UCSD-AML1 (cell line): ENCODE measurements around the gene CHRND.

ENCODE experiments used
- DNase-seq: peaks from one replicate; lab custom pipeline; 2025; ENCODE audit not compliant: unreplicated experiment; lab: John Stamatoyannopoulos, UW

Gene CHRND

DNA sequence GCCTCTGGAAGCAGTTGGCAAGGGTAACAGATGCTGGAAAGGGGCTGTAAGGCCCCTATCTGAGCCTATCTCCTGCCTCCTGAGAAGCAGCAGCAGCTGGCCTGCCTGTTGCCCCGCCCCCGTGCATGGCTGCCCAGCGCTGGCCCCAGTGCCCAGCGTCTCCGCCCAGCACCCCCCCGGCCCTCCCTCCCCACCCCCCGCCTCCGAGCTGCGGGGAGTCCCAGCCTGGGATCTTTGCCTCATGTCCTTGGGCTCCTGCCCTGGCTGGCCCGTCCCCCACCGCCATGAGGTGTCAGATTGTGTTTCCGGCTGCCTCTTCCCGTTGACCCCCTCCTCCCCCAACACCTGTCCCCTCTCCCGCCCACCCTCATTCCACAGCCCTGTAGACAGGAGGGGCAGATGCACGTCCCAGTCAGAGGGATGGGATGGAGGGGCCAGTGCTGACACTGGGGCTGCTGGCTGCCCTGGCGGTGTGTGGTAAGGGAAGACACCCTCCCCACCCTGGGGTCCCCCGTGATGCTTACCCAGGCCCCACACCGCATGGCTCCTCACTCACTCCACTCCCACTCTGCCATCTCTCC lies at the start of gene CHRND:
CHRND (plus strand) TSS at position 370 of the 581 bp plus-strand sequence; CDS start at position 426, 56 bp downstream.
- DNase-seq = no peak

DNA sequence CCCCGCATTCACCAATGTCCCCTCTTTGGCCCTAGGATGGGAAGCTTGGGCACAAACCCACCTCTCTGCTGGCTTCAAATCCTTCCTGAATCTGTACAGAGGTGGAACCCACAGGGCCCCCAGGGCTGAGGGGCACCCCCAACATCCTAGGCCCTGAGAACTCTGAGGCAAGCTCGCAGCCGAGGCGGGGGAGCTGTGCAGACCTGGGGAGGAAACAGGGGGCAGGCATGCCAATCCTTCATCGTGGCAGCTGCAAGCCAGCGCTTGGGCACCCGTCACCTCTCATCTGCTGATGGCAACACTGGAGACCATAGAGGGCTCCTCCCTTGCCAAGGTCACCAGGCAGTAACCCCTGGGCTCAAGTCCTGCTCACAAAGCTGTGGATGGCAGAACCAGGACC lies 49.2 kb upstream of the CHRND start:
- DNase-seq = no peak

DNA sequence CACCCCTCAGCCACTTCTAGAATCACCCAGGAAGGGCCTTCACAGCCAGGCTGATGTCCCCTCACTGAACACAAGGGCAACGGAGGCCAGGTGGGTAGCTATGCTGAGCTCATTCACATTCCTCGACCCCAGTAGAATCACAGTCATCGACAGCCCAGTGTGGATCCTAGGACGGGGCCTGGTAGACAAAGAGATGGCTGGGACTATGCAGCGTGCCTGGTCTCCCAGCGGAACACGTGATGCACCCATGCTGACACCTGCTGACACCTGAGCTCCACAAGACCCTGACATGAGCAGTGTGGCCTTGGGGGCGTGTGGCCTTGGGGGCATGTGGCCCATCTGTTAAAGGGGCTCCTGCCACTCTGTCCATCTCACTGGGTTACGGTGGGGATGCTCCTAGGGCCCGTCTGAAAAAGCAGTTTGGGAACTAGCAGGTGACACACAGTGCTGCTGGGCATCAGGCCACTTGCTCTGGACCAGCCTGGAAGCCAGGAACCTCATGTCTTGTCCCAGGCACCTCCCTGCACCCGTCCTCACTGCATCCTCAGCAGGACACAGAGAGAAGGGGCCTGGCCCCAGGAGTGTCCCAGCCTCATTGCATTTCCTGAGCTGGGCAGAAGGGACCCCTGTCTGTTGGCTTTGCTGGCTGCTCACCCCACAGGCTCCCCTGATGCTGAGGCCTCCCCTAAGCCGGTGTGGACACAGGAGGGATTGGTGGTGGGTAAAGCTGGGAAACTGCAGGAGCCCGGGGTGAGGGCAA lies 48.0 kb upstream of the CHRND start:
- DNase-seq = no peak

DNA sequence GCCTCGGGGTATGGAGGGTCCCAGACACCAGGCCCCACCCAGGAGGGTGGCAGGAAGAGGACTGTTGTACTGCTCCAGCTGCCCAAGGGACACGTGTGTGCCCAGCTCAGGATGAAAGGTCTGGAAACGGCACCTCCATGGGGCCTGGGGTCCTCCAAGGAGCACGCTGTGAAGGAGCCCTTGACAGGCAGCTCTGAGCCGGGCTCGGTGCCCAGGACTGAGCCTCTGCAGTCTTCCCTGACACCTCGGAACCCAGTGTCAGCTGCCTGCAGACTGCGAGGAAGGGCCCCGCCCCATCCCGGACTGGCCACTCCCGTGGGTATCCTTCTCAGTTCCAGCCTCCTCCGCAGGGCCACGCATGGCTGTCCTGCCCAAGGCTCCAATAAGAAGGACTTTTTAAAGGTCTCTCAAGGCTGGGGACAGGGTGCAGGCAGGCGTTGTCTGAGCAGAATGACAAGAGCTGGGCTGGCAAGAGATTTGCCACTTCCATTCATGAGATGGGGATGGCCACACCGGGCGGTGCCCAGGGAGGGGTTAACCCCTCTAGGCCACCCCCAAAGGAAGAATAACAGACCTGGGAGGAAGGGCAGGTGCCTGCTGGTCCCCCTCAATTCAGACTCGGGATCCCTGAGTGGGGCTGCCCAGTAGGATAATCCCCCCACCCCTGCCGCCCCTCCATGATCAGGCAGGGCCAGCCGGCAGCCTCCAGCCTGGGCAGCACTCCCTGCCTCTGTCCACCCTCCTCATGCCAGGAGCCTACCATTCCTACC lies 47.2 kb upstream of the CHRND start:
- no peak for DNase-seq

DNA sequence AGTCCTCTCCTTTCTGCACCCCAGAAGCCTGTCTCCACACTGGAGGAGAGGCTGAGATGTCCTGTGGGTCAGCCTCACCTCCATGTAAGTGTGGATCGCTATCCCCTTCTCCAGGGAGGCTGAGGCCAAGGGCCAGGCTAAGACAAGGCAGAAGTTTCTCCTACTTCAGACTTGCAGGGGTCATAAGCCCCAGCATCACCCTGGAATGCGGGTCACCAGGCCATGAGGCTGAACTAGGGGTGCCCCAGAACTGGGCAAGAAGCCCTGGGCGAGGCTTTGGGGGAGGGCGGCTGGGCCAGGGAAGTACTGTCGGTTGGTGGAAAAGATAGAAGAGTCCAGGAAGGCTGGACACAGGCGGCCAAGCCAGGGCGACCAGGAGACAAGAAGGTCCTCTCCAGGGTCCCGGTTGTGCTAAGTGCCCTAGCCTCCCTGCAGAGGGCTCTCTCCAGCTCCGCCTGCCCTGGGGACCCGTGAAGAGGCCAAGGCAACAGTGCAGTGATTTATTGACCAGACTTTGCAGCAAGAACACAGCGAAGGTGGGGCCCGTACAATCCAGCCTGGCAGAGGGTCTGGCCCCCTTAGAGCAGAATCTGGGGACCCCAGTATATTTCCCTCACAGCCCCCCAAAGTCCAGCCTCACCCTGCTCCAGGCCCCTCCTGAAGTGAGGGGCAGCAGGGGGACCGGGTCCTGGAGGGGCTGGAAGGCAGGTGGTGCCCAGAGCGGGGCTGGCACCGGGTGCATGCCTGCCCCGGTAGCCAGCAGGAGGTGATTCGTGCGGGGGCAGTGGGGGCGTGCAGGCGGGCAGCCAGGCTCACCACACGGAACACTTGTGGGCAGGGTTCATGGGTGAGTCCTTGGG lies 46.4 kb upstream of the CHRND start:
- DNase-seq = no peak

DNA sequence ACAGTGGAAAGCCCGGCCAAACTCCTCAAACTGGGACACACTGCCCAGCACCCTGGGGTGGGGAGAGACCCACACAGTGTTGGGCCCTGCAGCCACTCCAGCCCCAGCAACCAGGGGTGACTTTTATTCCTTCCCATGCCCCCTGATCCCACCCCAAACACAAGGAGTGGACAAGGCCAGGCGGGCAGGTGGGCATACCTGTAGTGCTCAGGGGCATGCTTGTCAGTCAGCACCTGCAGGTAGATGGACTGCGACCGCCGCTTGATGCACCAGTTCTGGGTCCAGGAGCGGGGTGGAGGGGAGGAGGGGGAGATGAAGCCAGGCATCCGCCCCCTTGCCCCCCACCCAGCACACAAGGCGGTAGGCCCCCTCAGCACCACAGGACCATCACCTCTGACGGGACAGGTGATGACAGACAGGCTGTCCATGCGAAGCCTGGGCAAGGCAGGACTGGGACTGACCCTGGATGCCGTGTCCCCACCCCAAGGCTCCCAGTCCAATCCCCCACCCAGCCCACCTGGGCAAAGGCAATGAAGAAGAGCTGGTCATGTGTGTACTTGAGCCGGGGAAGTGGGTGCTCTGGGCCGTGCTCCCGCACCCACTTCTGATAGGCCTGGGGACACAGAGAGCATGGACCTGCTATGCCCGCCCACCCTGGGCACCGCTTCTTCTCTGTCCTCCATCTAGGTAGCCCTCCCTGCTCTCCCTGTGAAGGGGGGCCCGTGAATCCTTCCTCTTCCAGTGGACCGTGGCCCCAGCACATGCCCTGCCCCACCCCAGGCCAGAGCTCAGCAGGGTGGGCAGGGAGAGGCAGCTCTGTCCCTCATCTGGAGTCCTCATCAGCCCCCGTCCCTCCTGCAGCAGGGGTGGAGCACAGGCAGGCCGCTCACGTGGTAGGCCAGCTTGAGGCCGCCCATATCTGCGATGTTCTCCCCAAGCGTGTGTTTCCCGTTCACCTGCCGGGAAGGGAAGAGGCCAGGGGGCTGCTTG lies 45.5 kb upstream of the CHRND start:
- no peak for DNase-seq

DNA sequence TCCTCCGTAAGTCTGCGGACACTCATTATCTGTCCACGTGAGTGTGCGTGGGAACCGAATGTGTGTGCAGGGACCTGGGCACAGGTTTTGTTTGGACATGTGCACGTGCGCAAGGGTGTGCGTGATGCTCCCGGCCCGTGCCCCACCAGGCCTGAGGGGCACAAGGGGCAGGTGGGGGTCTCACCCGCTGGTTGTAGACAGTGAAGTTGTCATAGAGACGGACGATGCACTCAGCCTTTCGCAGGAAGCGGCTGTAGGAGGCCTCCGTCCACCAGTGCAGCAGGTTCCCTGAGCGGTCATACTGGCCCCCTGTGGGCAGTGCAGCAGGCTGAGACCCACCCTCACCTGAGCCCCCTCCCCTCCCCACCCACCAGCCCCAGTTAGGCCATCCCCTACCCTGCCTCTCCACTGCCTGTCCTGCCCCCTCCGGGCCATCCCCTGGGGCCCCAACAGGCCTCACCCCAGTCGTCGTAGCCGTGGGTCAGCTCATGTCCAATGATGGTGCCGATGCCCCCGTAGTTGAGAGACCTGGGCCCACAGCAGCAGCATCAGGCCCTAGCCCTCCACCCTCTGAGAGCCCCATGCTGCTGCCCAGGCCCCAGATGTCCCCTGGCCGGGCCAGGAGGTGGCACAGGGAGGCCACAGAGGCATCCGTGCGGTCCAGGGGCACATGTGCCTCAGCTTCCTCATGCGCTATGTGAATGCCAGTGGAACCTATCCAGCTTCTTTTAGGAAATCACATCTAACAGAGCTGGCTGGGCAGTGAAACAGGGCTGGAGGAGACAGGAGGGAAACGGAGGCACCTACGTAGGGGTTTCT lies 44.4 kb upstream of the CHRND start:
- no peak for DNase-seq

DNA sequence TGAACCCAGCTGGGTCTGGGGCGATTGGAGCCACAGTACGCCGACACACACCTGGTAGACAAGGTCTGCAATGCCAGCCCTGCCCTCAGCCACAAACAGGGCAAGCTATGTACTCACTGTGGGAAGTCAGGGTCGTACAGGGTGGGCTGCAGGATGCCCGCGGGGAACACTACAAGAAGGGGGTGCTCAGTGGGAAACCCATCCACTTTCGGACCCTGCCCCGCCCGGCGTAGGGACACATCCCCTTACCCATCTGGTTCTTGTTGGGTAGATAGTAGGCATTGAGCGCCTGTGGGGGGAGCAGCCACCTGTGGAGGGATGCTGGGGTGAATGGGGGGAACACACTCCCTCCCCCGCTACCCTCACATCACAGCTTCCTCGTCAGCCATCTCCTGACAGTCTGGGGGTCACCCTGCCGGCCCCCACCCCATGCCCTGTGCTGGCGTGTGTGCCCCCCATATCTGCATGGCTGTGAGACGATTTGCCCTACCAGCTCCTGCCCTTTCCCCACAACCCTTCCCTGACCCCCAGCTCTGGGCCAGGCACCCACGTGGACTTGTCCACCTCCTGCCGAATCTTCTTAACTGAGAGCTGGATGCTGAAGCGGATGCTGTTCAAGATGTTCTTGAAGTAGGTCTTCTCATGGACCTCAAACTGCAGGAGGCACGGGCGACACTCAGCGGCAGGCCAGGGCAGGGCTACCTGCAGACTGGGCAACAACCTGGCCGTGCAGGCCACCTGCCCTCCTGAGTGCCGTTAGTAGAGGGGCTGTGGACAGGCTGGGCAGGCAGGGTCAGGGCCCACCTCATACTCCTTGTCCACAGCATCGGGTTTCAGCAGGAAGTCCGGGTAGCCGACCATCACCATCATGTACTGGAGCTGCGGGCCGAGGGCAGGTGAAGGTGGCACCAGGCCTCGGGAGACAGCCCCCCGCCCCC lies 43.4 kb upstream of the CHRND start:
- no peak for DNase-seq

DNA sequence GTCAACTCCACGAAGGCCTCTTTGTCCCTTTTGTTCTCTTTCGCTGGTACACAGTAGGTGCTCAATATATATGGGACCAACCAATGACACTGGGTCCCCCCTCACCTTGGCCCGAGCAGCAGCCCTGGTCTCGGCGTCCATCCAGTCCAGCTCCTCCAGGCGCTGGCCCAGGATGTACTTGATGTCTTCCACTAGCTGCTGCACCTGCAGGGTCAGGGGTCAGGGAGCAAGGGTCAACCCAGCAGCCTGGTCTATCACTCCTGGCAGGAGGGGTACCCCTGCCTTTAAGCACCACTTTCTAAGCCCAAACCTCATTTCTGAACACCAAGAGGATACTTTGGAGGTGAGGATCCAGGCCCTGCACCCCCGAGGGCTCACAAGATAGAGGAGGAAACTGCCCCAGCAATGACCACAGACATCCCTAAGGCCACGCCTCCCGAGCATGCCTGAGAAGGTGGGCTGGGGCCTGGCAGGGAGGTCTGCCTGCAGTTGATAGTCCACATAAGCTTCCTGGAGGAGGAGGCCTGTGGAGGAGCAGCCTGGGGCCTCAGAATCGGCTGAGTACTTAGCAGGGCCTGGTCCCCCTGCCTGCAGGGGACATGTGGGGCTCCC lies 42.5 kb upstream of the CHRND start:
- DNase-seq = no peak

DNA sequence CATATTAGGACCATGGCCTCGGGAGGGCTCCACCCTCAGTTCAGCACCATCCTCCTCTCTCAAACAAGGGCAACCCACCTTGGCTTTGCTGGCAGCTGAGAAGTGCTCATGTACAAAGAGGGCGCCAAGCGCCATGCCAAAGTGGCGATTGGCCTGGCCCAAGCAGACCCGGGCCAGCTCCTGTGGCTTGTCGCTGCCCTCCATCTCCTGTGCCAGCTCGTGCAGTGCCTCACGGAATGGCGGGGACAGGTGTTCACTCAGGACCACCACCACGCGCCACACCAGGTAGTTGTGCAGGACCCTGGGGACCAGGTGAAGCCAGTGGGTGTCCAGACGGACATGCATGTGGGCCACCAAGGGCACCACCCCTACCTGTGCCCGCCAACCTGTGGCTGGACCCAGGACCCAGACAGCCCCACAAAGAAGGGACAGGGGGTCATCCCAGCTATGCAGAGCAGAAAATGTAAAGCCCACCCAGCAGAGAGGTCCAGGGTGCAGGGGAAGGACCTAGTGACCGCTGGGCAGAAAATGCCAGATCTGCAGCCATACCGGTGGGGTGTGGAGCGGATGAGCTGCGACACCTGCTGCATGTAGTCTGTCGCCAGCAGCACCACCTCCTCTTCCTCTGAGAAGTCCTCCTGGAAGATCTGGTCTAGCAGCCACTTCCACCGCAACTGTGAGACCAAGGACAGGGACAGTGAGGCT lies 41.9 kb upstream of the CHRND start:
- no peak for DNase-seq

DNA sequence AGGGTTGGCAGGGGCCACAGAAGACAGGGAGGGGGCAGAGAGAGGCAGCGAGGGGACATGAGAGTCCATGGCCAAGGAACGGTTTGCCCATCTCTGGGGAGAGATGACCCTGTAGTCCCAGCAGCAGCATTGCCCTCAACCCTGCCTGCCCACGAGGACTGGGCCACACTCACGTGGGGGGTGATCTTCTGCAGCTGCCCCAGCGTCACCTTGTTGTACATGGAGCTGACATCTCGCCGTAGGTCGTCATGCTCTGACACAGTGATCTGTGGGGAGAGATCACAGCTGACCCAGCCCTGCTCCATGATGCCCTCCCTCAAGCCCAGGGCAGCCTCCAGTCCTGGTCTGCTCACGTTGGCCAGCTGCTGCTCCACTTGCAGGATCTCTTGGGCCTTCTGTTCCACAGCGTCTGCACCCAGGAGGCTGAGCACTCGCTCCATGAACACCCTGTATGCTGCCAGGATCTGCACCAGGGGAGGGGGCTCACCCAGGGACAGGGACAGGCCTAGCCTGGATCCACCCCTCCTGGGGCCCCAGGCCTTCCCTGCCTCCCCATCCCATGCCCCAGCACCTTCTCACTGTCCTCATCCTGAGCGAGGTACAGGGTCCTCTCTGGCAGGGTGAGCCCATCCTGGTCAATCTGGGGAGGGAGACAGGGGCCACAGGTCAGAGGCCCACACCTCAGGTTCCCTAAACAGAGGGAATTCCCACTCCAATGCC lies 41.2 kb upstream of the CHRND start:
- DNase-seq = no peak

DNA sequence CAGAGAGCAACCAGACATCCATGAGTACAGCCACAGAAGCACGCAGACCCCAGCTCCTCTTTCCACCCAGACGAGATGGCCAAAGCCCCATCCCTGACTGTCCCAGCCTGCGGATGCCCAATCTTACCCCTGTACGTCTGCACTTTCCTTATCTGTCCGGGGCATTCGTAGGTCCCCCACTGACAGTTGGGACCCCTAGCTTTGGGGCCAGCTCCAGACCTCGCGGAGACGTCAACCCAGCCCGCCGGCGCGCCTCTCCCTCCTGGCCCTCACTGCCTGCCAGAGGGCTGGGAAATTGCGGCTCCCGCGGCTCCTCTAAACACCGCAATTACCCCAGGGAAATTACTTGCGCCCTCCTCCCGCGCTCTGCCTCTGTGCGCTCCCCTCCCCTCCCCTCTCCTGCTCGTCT lies 40.6 kb upstream of the CHRND start:
- DNase-seq = no peak

DNA sequence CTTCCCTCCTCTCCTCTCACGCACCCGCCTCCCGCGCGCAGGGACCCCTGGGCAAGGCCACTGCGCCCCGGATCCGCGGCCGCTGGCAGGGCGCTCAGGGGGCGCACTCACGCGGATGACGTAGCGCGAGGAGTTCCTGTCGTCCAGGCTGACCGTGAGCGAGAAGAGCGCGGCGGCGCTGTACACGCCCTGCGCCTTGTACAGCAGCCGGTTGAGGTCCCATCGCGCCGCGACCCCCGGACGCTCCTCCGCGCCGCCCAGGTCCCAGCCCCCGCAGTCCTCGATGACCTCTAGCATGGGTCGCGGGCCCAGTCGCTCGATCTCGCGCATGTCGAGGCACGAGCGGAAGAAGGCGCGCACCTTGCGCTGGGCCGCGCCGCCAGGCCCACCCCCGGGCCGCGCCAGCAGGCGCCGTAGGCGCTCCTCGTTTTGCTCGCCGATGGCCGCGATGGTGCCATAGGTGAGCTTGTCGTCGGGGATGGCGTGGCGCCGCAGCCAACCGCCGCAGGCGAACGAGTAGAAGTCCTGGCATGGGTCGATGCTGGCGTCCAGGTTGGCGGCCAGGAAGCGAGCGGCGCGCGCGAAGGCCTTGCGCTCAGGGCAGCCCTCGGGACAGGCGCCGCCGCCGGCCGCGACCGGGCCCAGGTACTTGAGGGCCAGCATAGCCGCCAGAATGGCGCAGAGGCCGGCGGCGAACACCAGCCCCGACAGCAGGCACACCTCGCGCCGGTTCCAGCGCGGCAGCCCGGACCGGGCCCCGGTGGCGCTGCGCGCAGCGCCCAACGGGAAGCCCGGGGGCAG lies 40.0 kb upstream of the CHRND start:
- no peak for DNase-seq

DNA sequence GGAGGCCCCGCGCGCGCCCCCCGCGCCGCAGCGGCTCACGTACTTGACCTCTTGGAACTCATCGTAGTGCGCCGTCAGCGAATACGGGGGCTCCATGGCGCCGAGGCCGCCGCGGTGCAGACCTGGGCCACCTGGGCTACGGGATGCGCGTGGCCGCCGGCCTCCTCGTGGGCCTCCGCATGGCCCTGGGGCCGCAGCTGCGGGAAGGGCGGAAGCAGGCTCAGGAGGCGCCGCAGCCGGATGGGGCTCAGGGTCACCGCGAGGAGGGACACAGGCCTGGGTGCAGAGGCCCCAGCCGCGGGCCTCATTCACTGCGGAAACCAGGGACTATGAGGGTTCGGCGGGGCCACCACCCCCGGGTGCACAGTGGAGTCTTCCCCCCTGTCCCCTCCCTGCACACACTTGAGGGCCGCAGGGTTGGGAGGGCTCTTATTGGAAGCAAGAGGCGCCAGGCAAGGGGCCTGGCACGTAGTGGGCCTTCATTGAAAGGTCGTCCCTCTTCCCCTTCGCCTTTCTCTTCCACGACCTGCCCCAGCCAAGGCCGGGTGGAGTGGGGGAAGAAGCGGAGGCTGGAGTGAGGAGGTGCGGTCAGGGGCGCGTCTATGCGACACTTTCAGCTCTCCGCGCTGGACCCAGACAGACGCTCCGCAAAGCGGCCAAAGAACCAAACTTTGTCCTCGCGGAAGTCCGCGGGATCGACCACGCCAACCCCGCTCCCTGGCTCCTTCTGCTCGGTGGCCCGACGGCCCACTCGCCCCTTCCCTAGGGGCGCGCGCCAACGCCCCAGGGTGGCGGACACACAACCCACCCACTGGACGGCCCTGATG lies 39.2 kb upstream of the CHRND start:
- DNase-seq = no peak
